Psoas muscle (tissue), 8 donors: Measurements from ENCODE around the gene DNAAF1. TPM values are rescaled to one million over a fixed set of nuclear protein-coding genes. Genes with fewer than 3 reads are reported as not detected.

ENCODE experiments used
- ATAC-seq, 4 donors: fragments of 200-7000 bp; cut with Tn5 transposase; one replicate each; pipeline ENCODE4 v1.9.1; 2020; ENCODE audit warnings: moderate library complexity in 3 of 4, mild to moderate bottlenecking in 2 of 4
- DNase-seq, 2 donors: peaks; one replicate each; pipeline ENCODE4 v3.0.0-alpha.2; 2020
- H3K27ac ChIP-seq: fragments of 200-600 bp; one replicate; pipeline ENCODE4 v1.8.0; 2022
- H3K27me3 ChIP-seq, 3 donors: fragments of 200-600 bp in 1 of 3; one replicate each; pipeline versions ENCODE4 v1.6.1 to v1.8.0; 2013 to 2022; ENCODE audit warnings: low read length in 2 of 3, mild to moderate bottlenecking in 2 of 3, moderate library complexity in 1 of 3; ENCODE audit not compliant: insufficient read depth in 3 of 3
- H3K36me3 ChIP-seq, 2 donors: fragments of 200-600 bp in 1 of 2; one replicate each; pipeline versions ENCODE4 v1.6.1 to v1.8.0; 2013 to 2022; ENCODE audit warnings: low read depth in 1 of 2, mild to moderate bottlenecking in 1 of 2, moderate library complexity in 1 of 2; ENCODE audit not compliant: insufficient read depth in 1 of 2
- H3K4me1 ChIP-seq: fragments of 200-600 bp; one replicate; pipeline ENCODE4 v1.8.0; 2022
- H3K4me3 ChIP-seq: fragments of 200-600 bp; one replicate; pipeline ENCODE4 v1.8.0; 2022; ENCODE audit warnings: mild to moderate bottlenecking
- H3K9me3 ChIP-seq: fragments of 200-600 bp; one replicate; pipeline ENCODE4 v1.8.0; 2022
- CTCF ChIP-seq: fragments of 200-600 bp; IDR thresholded peaks from one replicate; pipeline ENCODE4 v1.8.0; 2022; ENCODE audit warnings: antibody characterized with exemption
- WGBS, 3 donors: extraction: QIAGEN DNeasy Blood & Tissue Kit; methylation state at CpG; one replicate each; pipeline versions ENCODE4 v1.1.6 to v1.1.7; 2013; 5-methylcytosine and 5-hydroxymethylcytosine counted together
- intact Hi-C, 2 donors: fragments of 100-400 bp; cut with DNase I; formaldehyde crosslinking; loops; one replicate each; pipeline versions ENCODE4 v1.11.0 to v1.14.2; 2022
- polyA plus RNA-seq, 3 donors: library from polyadenylated mRNA; stranded (reverse); fragments of 200-250 nt; gene quantifications; one replicate each; pipeline ENCODE4 v1.2.3, GENCODE V29; 2013
- total RNA-seq, 4 donors: library from RNA; stranded (reverse); fragmentation: NEBNext Ultra II Directional in 2 of 4; extraction: Animal tissue kit (Norgen Biotek cat#: 25700) in 2 of 4; gene quantifications; one replicate each; pipeline versions ENCODE4 v1.2.1 to v1.2.4, GENCODE V29; 2021 to 2023
- donor health status: healthy with polysubstance abuse.
- donor health status: DM: no; HTN: no; CAD: no; lungs with moderate emphysema.
- donor health status: Bipolar disorder and iron deficiency.
- donor health status: healthy.
- donor health status: DM: yes; HTN: yes; CAD: no.
- donor health status: DM: no; HTN: no; CAD: no.
- donor health status: DM: no; HTN: no; CAD: no.
- donor health status: DM: yes; HTN: yes; CAD: no.

DNAAF1 gene
- total and polyA plus RNA-seq, 7 donors = 0.17 to 0.44 (median 0.17) TPM; not detected in 4

- no peaks in the 10 kb centered on the region for H3K27me3 ChIP-seq
- H3K4me3 ChIP-seq = no peak overlapping the region
- H3K36me3 ChIP-seq = peaks cover 6 to 62% of the 10 kb centered on the region in 2 donors
- ATAC-seq (no peak), DNase-seq (no peak)
- H3K4me1 ChIP-seq = peaks cover 11% of the 10 kb centered on the region
- H3K27ac ChIP-seq = no peak overlapping the region
- H3K9me3 ChIP-seq = no peaks in the 10 kb centered on the region
- TF ChIP-seq CTCF = no peak
- intact Hi-C loops = loop anchor here (10.0 kb wide), 2 partner anchors 218 to 228 kb away; partner anchors contain the start of genes NECAB2 (in 1 of the 2) and OSGIN1 (in 1 of the 2)
- 94 to 95% (median 95%) methylated on average over 26 of the region's 26 CpGs for WGBS, 3 donors
Observed at GRCh38 chr16:84182680-84183571, 37.8 kb downstream of the DNAAF1 start.

GRCh38 chr16:84183572-84183875 is 38.4 kb downstream of the DNAAF1 start:
- no peak overlapping the region for H3K4me3 ChIP-seq
- no peak for TF ChIP-seq CTCF
- no peaks in the 10 kb centered on the region for H3K27me3 ChIP-seq
- peaks cover 6 to 60% of the 10 kb centered on the region in 2 donors for H3K36me3 ChIP-seq
- whole genome bisulfite sequencing, 3 donors = 87 to 95% (median 91%) methylated on average over 5 of the region's 5 CpGs
- no peak for ATAC-seq
- peaks cover 11% of the 10 kb centered on the region for H3K4me1 ChIP-seq
- no peak overlapping the region for H3K27ac ChIP-seq
- intact Hi-C loops = loop anchor here (10.0 kb wide), 2 partner anchors 219 to 229 kb away; partner anchors contain the start of genes NECAB2 (in 1 of the 2) and OSGIN1 (in 1 of the 2)
- no peaks in the 10 kb centered on the region for H3K9me3 ChIP-seq
- DNase-seq = no peak

- TF ChIP-seq CTCF = peak; percentile 9
- Histone ChIP-seq H3K36me3 (peaks cover 6 to 55% of the 10 kb centered on the region in 2 donors), H3K27ac (no peak overlapping the region), H3K27me3 (no peaks in the 10 kb centered on the region), H3K4me3 (no peak overlapping the region), H3K4me1 (peaks cover 11% of the 10 kb centered on the region), H3K9me3 (no peaks in the 10 kb centered on the region)
- DNase-seq (no peak), ATAC-seq (no peak)
- 76 to 83% (median 79%) methylated on average over 11 of the region's 11 CpGs for WGBS, 3 donors
- intact Hi-C loops = loop anchor here (10.0 kb wide), 2 partner anchors 219 to 229 kb away; partner anchors contain the start of genes NECAB2 (in 1 of the 2) and OSGIN1 (in 1 of the 2)
Observed at GRCh38 chr16:84183911-84184591, 38.9 kb downstream of the DNAAF1 start.

GRCh38 chr16:84184775-84185174 is 39.7 kb downstream of the DNAAF1 start:
- Histone ChIP-seq H3K36me3 (peaks cover 6 to 48% of the 10 kb centered on the region in 2 donors), H3K4me3 (no peak overlapping the region), H3K27ac (no peak overlapping the region), H3K4me1 (peaks cover 11% of the 10 kb centered on the region), H3K27me3 (no peaks in the 10 kb centered on the region), H3K9me3 (no peaks in the 10 kb centered on the region)
- DNase-seq = no peak
- intact Hi-C loops = loop anchor here (5.0 to 10.0 kb wide), 4 partner anchors 102 to 357 kb away; partner anchors contain the start of genes NECAB2 (in 1 of the 2) and OSGIN1 (in 1 of the 2)
- WGBS, 3 donors = 73 to 81% (median 74%) methylated on average over 10 of the region's 10 CpGs
- TF ChIP-seq CTCF = no peak
- no peak for ATAC-seq
